ENCODE results near the gene APH1A. TPM values are rescaled to one million over a fixed set of nuclear protein-coding genes. Genes with fewer than 3 reads are reported as not detected.
"Not testable (repeated sequence)": the region's sequence is repeated elsewhere in the genome, so short reads cannot be mapped to it uniquely, and the experiment has no call there.

Gene APH1A
- total RNA-seq, 6 experiments from 2014 or later = 61.2 to 92.0 (median 81.1) TPM

DNA sequence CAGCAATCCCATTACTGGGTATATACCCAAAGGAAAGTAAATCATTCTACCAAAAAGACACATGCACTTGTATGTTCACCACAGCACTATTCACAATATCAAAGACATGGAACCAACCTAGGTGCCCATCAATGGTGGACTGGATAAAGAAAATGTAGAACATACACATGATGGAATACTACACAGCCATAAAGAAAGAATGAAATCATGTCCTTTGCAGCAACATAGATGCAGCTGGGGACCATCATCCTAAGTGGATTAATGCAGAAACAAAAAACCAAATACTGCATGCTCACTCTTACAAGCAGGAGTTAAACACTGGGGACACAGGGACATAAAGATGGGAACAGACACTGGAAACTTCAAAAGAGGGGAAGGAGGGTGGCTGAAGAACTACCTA lies 41.6 kb downstream of the APH1A start:
- peaks cover 0 to 53% (median 11%) of the 10 kb centered on the region in 4 donors for H3K36me3 ChIP-seq
- TF ChIP-seq, protein P1, sequence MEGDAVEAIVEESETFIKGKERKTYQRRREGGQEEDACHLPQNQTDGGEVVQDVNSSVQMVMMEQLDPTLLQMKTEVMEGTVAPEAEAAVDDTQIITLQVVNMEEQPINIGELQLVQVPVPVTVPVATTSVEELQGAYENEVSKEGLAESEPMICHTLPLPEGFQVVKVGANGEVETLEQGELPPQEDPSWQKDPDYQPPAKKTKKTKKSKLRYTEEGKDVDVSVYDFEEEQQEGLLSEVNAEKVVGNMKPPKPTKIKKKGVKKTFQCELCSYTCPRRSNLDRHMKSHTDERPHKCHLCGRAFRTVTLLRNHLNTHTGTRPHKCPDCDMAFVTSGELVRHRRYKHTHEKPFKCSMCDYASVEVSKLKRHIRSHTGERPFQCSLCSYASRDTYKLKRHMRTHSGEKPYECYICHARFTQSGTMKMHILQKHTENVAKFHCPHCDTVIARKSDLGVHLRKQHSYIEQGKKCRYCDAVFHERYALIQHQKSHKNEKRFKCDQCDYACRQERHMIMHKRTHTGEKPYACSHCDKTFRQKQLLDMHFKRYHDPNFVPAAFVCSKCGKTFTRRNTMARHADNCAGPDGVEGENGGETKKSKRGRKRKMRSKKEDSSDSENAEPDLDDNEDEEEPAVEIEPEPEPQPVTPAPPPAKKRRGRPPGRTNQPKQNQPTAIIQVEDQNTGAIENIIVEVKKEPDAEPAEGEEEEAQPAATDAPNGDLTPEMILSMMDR (IDR thresholded peaks at IDR 0.05) = no peak
- TF ChIP-seq POLR2A (IDR thresholded peaks at IDR 0.05) = no peak
- intact Hi-C loops (cut with DNase I) = no loop called here
- H3K27me3 ChIP-seq = no peaks in the 10 kb centered on the region
- no peak overlapping the region for H3K27ac ChIP-seq
- no peak overlapping the region for H3K4me3 ChIP-seq
- H3K9me3 ChIP-seq = no peaks in the 10 kb centered on the region
- no peaks in the 10 kb centered on the region for H3K4me1 ChIP-seq
- DNase-seq (no peak), ATAC-seq (no peak)

DNA sequence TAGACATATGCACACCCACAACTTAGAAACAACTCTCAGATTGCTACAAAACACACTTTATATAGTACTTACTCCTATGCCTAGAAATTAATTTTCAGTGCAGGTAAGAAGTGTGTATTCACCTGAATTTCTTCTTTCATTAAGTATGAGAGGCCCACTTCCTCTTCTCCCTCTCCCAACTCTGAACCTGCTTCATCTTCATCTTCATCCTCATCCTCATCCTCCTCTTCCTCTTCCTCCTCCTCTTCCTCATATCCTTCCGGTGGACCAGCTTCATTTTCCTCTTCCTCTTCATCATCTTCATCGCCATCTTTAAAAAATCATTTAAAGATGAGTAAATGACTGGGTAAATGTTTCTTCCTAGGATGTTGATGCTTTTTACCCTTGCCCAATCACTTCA lies 42.3 kb downstream of the APH1A start:
- peaks cover 0 to 53% (median 11%) of the 10 kb centered on the region in 4 donors for H3K36me3 ChIP-seq

DNA sequence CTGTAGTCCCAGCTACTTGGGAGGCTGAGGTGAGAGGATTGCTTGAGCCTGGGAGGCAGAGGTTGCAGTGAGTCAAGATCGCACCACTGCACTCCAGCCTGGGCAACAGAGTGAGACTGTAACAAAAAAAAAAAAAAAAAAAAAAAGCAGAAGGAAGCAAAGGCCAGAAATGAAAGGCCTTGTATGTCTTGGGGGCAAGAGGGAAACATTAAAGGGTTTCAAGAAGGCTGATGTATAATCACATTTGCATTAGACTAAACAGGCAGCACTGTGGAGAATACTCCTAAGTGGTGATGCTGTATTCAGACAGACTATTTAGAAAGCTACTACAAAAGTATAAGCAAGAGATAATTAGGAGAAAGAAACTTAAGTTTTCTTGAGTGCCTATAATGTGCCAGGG lies 43.3 kb downstream of the APH1A start:
- peaks cover 0 to 51% (median 11%) of the 10 kb centered on the region in 4 donors for H3K36me3 ChIP-seq
- ATAC-seq (no peak), DNase-seq (no peak)
- intact Hi-C loops (cut with DNase I) = no loop called here
- H3K4me1 ChIP-seq = no peaks in the 10 kb centered on the region
- TF ChIP-seq, protein P1 (IDR thresholded peaks at IDR 0.05) = no peak
- TF ChIP-seq POLR2A (IDR thresholded peaks at IDR 0.05) = no peak
- no peaks in the 10 kb centered on the region for H3K9me3 ChIP-seq
- no peaks in the 10 kb centered on the region for H3K27me3 ChIP-seq
- H3K27ac ChIP-seq = no peak overlapping the region
- no CpG with 5 or more reads among the region's 1 CpG for WGBS (ENCODE audit: insufficient coverage, low coverage, low lambda C conversion rate, missing lambda C conversion rate)
- no peak overlapping the region for H3K4me3 ChIP-seq

More for the DNA sequence above, 42.3 kb downstream of the APH1A start:
- TF ChIP-seq POLR2A (IDR thresholded peaks at IDR 0.05) = no peak
- TF ChIP-seq, protein P1 (IDR thresholded peaks at IDR 0.05) = no peak
- no peak for DNase-seq
- Histone ChIP-seq H3K27ac (no peak overlapping the region), H3K9me3 (no peaks in the 10 kb centered on the region), H3K4me3 (no peak overlapping the region), H3K27me3 (no peaks in the 10 kb centered on the region), H3K4me1 (no peaks in the 10 kb centered on the region)
- 90% methylated on average over 2 of the region's 2 CpGs for WGBS (ENCODE audit: insufficient coverage, low coverage, low lambda C conversion rate, missing lambda C conversion rate)
- ATAC-seq = no peak
- intact Hi-C loops (cut with DNase I) = no loop called here

- ATAC-seq (no peak), DNase-seq (no peak)
- intact Hi-C loops (cut with DNase I) = no loop called here
- no peaks in the 10 kb centered on the region for H3K4me1 ChIP-seq
- no peaks in the 10 kb centered on the region for H3K27me3 ChIP-seq
- H3K27ac ChIP-seq = no peak overlapping the region
- WGBS (ENCODE audit: insufficient coverage, low coverage, low lambda C conversion rate, missing lambda C conversion rate) = 60% methylated on average over 1 of the region's 1 CpG
- no peak overlapping the region for H3K4me3 ChIP-seq
- H3K9me3 ChIP-seq = no peaks in the 10 kb centered on the region
- TF ChIP-seq, protein P1 (IDR thresholded peaks at IDR 0.05) = no peak
- TF ChIP-seq POLR2A (IDR thresholded peaks at IDR 0.05) = no peak
- H3K36me3 ChIP-seq = peaks cover 0 to 54% (median 11%) of the 10 kb centered on the region in 4 donors
Measured at GRCh38 chr1:150224983-150225382, 43.8 kb downstream of the APH1A start.

- DNase-seq = no peak
- Histone ChIP-seq H3K36me3 (peaks cover 0 to 43% (median 11%) of the 10 kb centered on the region in 4 donors), H3K9me3 (no peaks in the 10 kb centered on the region), H3K27ac (no peak overlapping the region), H3K4me1 (no peaks in the 10 kb centered on the region), H3K27me3 (no peaks in the 10 kb centered on the region), H3K4me3 (no peak overlapping the region)
- no CpG with 5 or more reads among the region's 2 CpGs for WGBS (ENCODE audit: insufficient coverage, low coverage, low lambda C conversion rate, missing lambda C conversion rate)
- ATAC-seq = peak in 1 of 4 donors; percentile 30
- intact Hi-C loops (cut with DNase I) = no loop called here
- no peak for TF ChIP-seq POLR2A (IDR thresholded peaks at IDR 0.05)
- TF ChIP-seq, protein P1 (IDR thresholded peaks at IDR 0.05) = peak; percentile 21 to 42 (median 37)
Measured at GRCh38 chr1:150221552-150221951, 47.3 kb downstream of the APH1A start.

DNA sequence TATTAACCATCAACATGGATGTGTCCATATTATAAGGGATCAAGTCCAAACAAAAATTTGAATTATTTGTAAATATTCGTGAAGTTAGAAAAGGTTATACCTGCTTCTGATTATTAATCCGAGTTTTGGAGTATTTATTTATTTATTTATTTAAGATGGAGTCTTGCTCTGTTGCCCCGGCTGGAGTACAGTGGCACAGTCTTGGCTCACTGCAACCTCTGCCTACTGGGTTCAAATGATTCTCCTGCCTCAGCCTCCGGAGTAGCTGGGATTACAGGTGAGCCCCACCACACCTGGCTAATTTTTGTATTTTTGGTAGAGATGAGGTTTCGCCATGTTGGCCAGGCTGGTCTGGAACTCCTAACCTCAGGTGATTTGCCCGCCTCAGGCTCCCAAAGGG lies 53.0 kb downstream of the APH1A start:
- H3K27me3 ChIP-seq; H3K4me3 ChIP-seq; ATAC-seq; H3K36me3 ChIP-seq; H3K4me1 ChIP-seq; H3K27ac ChIP-seq; intact Hi-C loops (cut with DNase I); DNase-seq; H3K9me3 ChIP-seq: not testable (repeated sequence)
- WGBS (ENCODE audit: insufficient coverage, low coverage, low lambda C conversion rate, missing lambda C conversion rate) = 95% methylated on average over 6 of the region's 6 CpGs
